Endothelial cell of umbilical vein (primary cell): ENCODE measurements around the gene AGXT. TPM values are rescaled to one million over a fixed set of nuclear protein-coding genes. Genes with fewer than 3 reads are reported as not detected.

Source experiments
- BruUV-seq: library from RNA; stranded (reverse); fragments of 400-500 nt; replicated peaks from 2 replicates; lab custom pipeline; 2021; lab: Mats Ljungman, UMichigan
- CTCF ChIA-PET: fragments of 300-600, 350-600 bp; sonication (Branson Sonifier 250); formaldehyde crosslinking; loops from one replicate; lab custom pipeline; 2021; ENCODE audit warnings: antibody characterized with exemption, inconsistent platforms; lab: Charles Lee
- POLR2A ChIA-PET: fragments of 300-600, 350-600 bp; sonication (Branson Sonifier 250); formaldehyde crosslinking; loops from one replicate; lab custom pipeline; 2021; ENCODE audit warnings: antibody characterized with exemption, inconsistent platforms; lab: Charles Lee
- DNase-seq: peaks from one replicate; pipeline ENCODE4 v3.0.0-alpha.2; 2011; ENCODE audit warnings: low read depth, low spot score
- FAIRE-seq: peaks from 2 replicates; lab custom pipeline; 2011; peaks lifted over from hg19 to GRCh38; lab: Jason Lieb, UNC
- H2AFZ ChIP-seq: 2 replicates; pipeline ENCODE4 v1.6.0; 2012; ENCODE audit warnings: low read depth, low read length, control low read depth, inconsistent platforms
- H3K27ac ChIP-seq: 2 replicates; pipeline ENCODE4 v1.5.1; 2011; ENCODE audit warnings: low read depth, mild to moderate bottlenecking, control low read depth, low read length, moderate library complexity; ENCODE audit not compliant: insufficient read depth
- H3K27me3 ChIP-seq, 2 experiments: 2 replicates each; pipeline versions ENCODE4 v1.6.0 to v1.6.1; 2011; ENCODE audit warnings: low read length in 2 of 2, mixed read lengths in 1 of 2; ENCODE audit not compliant: control insufficient read depth in 2 of 2, insufficient read depth in 2 of 2
- H3K36me3 ChIP-seq, 2 experiments: 2 replicates in 1 of 2; 3 replicates in 1 of 2; pipeline ENCODE4 v1.5.1; 2011; ENCODE audit warnings: low read length in 2 of 2, mild to moderate bottlenecking in 1 of 2, moderate library complexity in 1 of 2; ENCODE audit not compliant: control insufficient read depth in 2 of 2, insufficient read depth in 2 of 2; ENCODE audit errors: extremely low read depth in 1 of 2
- H3K4me1 ChIP-seq: 3 replicates; pipeline ENCODE4 v1.5.1; 2011; ENCODE audit warnings: mild to moderate bottlenecking, low read length; ENCODE audit not compliant: control insufficient read depth, insufficient read depth; ENCODE audit errors: extremely low read depth
- H3K4me2 ChIP-seq: 2 replicates; pipeline ENCODE4 v1.6.1; 2011; ENCODE audit warnings: low read length, control low read depth, mixed read lengths; ENCODE audit not compliant: insufficient read depth
- H3K4me3 ChIP-seq, 3 experiments: fragments of 200-600 bp in 1 of 3; sonication (generic), shearing (Covaris generic) in 1 of 3; replicated peaks in 1 of 3; 2 replicates each; pipeline ENCODE4 v1.5.1; 2011 to 2016; ENCODE audit warnings: control low read depth in 3 of 3, low read length in 3 of 3, mild to moderate bottlenecking in 2 of 3, inconsistent platforms in 1 of 3, low read depth in 1 of 3, moderate library complexity in 1 of 3; ENCODE audit not compliant: insufficient read depth in 1 of 3
- H3K79me2 ChIP-seq: 2 replicates; pipeline ENCODE4 v1.6.0; 2012; ENCODE audit warnings: low read length, inconsistent platforms; ENCODE audit not compliant: control insufficient read depth, insufficient read depth
- H3K9ac ChIP-seq: replicated peaks from 2 replicates; pipeline ENCODE3; 2011; ENCODE audit warnings: low read length, control low read depth; ENCODE audit not compliant: insufficient read depth; ENCODE audit errors: extremely low read depth
- H3K9me1 ChIP-seq: replicated peaks from 3 replicates; pipeline ENCODE4 v1.6.0; 2011; ENCODE audit warnings: mild to moderate bottlenecking, low read length; ENCODE audit not compliant: control insufficient read depth, insufficient read depth; ENCODE audit errors: extremely low read depth
- H3K9me3 ChIP-seq: replicated peaks from 2 replicates; pipeline ENCODE4 v1.5.1; 2012; ENCODE audit warnings: low read length, inconsistent platforms; ENCODE audit not compliant: control insufficient read depth, insufficient read depth
- H4K20me1 ChIP-seq: replicated peaks from 2 replicates; pipeline ENCODE3; 2011; ENCODE audit warnings: mild to moderate bottlenecking, low read length; ENCODE audit not compliant: control insufficient read depth, insufficient read depth; ENCODE audit errors: extremely low read depth
- EZH2 ChIP-seq: IDR thresholded peaks from 2 replicates; pipeline ENCODE4 v1.6.1; 2012; ENCODE audit warnings: borderline replicate concordance, low read depth, mild to moderate bottlenecking, moderate library complexity, low read length, inconsistent platforms; ENCODE audit not compliant: severe bottlenecking
- FOS ChIP-seq: IDR thresholded peaks from 2 replicates; pipeline ENCODE4 v1.6.1; 2011; ENCODE audit warnings: mild to moderate bottlenecking, low read length, moderate library complexity, borderline replicate concordance; ENCODE audit not compliant: insufficient read depth
- GATA2 ChIP-seq: IDR thresholded peaks from 2 replicates; pipeline ENCODE4 v1.7.0; 2011; ENCODE audit warnings: low read depth, mild to moderate bottlenecking, moderate library complexity, mixed read lengths, low read length; ENCODE audit not compliant: insufficient read length, insufficient read depth
- JUN ChIP-seq: IDR thresholded peaks from 2 replicates; pipeline ENCODE4 v1.6.1; 2011; ENCODE audit warnings: borderline replicate concordance, low read depth; ENCODE audit not compliant: insufficient read length, insufficient read depth
- MYC ChIP-seq: IDR thresholded peaks from one replicate; pipeline ENCODE4 v1.6.1; 2011; ENCODE audit warnings: mild to moderate bottlenecking, low read depth, low read length
- POLR2A ChIP-seq: IDR thresholded peaks from 2 replicates; pipeline ENCODE4 v1.6.1; 2012; ENCODE audit warnings: low read depth, mild to moderate bottlenecking, control low read depth, low read length
- dilution Hi-C: fragments of 300-500 bp; cut with MboI; formaldehyde crosslinking; loops from one replicate; pipeline ENCODE4 v1.15.0; 2019; ENCODE audit warnings: low sequenced_read_pairs; ENCODE audit not compliant: extremely low pct_ligation_motif_present
- intact Hi-C: fragments of 100-400 bp; cut with micrococcal nuclease; formaldehyde crosslinking; loops from one replicate; pipeline ENCODE4 v1.10.0; 2022
- polyA plus RNA-seq, 4 experiments: library from polyadenylated mRNA; depleted of rRNA in 3 of 4; stranded (reverse) in 3 of 4; unstranded in 1 of 4; fragments of >200 nt; gene quantifications; 2 replicates each; pipeline versions ENCODE4 v1.2.1 to v1.2.3, GENCODE V29; 2011 to 2012; ENCODE audit warnings: missing spikeins in 1 of 4
- total RNA-seq: library from RNA; stranded (reverse); gene quantifications from 2 replicates; pipeline ENCODE4 v1.2.3, GENCODE V29; 2021
- TF ChIP-seq, protein P1 (sequence below), 2 donors: IDR thresholded peaks; 1 replicate in 1 of 2; 2 replicates in 1 of 2; pipeline ENCODE4 v1.5.1; 2011; ENCODE audit warnings: low read length in 2 of 2, mild to moderate bottlenecking in 2 of 2, moderate library complexity in 2 of 2, control low read depth in 1 of 2, inconsistent platforms in 1 of 2, low read depth in 1 of 2; ENCODE audit not compliant: insufficient read depth in 1 of 2; ENCODE audit errors: extremely low read depth in 1 of 2
- TF ChIP-seq, protein P2 (sequence below): IDR thresholded peaks from 2 replicates; pipeline ENCODE4 v1.6.1; 2011; ENCODE audit not compliant: insufficient read depth, insufficient read length

Gene AGXT
- total and polyA plus RNA-seq, 2 donors (not counting 3 experiments of a cell fraction or from before 2014, with no cell fraction given): not detected

DNA sequence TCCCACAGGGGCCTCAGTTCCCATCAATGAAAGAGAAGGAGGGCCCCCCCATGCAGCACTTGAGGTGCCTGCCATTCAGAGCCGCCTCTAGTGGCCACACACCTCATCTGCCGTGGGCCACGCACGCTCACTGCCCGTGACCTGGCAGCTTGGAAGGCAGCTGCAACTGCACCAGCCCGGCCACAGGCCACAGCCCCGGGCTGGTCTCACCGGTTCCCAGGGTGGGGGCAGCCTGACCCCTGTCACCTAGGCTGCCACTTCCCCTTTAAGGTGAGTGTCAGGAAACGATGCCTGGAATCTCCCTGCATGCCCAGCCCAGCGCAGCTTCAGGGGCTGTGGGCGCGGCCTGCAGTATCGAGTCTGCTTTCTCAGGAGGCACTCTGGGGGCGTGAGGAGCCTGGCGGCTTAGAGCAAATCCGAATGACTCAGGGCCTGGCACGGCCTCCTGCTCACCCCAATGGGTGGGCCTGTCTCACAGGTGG lies 24.8 kb downstream of the AGXT start:
- Histone ChIP-seq H3K79me2 (no peaks in the 10 kb centered on the region), H3K4me2 (no peak overlapping the region), H3K4me3 (no peak overlapping the region), H3K9me3 (no peaks in the 10 kb centered on the region), H3K9me1 (no peaks in the 10 kb centered on the region), H2AFZ (no peak overlapping the region), H4K20me1 (no peaks in the 10 kb centered on the region), H3K36me3 (no peaks in the 10 kb centered on the region), H3K27me3 (no peaks in the 10 kb centered on the region), H3K9ac (no peak overlapping the region), H3K4me1 (peaks cover 2% of the 10 kb centered on the region), H3K27ac (no peak overlapping the region)
- TF ChIP-seq, protein P1, sequence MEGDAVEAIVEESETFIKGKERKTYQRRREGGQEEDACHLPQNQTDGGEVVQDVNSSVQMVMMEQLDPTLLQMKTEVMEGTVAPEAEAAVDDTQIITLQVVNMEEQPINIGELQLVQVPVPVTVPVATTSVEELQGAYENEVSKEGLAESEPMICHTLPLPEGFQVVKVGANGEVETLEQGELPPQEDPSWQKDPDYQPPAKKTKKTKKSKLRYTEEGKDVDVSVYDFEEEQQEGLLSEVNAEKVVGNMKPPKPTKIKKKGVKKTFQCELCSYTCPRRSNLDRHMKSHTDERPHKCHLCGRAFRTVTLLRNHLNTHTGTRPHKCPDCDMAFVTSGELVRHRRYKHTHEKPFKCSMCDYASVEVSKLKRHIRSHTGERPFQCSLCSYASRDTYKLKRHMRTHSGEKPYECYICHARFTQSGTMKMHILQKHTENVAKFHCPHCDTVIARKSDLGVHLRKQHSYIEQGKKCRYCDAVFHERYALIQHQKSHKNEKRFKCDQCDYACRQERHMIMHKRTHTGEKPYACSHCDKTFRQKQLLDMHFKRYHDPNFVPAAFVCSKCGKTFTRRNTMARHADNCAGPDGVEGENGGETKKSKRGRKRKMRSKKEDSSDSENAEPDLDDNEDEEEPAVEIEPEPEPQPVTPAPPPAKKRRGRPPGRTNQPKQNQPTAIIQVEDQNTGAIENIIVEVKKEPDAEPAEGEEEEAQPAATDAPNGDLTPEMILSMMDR (IDR thresholded peaks at IDR 0.05; ENCODE audit: extremely low read depth in 1 of 2, insufficient read depth in 1 of 2, low read depth in 1 of 2, low read length in 2 of 2): no peak
- TF ChIP-seq POLR2A: no peak
- TF ChIP-seq JUN: no peak
- TF ChIP-seq EZH2: no peak
- no peak for TF ChIP-seq FOS
- no peak for TF ChIP-seq GATA2
- no peak for TF ChIP-seq MYC
- TF ChIP-seq, protein P2, sequence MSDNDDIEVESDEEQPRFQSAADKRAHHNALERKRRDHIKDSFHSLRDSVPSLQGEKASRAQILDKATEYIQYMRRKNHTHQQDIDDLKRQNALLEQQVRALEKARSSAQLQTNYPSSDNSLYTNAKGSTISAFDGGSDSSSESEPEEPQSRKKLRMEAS: no peak
- CTCF ChIA-PET: interaction anchor here (1.2 kb wide), 1 partner anchor 16 kb away, joined by 3 read pairs; no protein-coding TSS in a partner anchor
- DNase-seq: no peak
- no TSS peak for BruUV-seq
- intact Hi-C loops: no loop called here
- POLR2A ChIA-PET: no interaction called here
- dilution Hi-C loops: no loop called here
- FAIRE-seq: no peak
